Panc1 (cell line): Measurements from ENCODE around the gene CALU.

ENCODE experiments used
- POLR2AphosphoS5 ChIP-seq: IDR thresholded peaks from 2 replicates; pipeline ENCODE4 v1.6.1; 2012; ENCODE audit warnings: mild to moderate bottlenecking, low read depth, low read length, moderate library complexity
- SIN3A ChIP-seq: IDR thresholded peaks from 2 replicates; pipeline ENCODE4 v1.6.1; 2012; ENCODE audit warnings: low read depth, mild to moderate bottlenecking, low read length, moderate library complexity, borderline replicate concordance; ENCODE audit not compliant: insufficient read depth
- TCF7L2 ChIP-seq: IDR thresholded peaks from 2 replicates; pipeline ENCODE4 v1.6.1; 2011; ENCODE audit warnings: mild to moderate bottlenecking, low read depth, low read length, inconsistent platforms
- TF ChIP-seq, protein P1 (sequence below): fragments of 450-650 bp; IDR thresholded peaks from 2 replicates; pipeline ENCODE4 v1.5.1; 2017; ENCODE audit warnings: mild to moderate bottlenecking

DNA sequence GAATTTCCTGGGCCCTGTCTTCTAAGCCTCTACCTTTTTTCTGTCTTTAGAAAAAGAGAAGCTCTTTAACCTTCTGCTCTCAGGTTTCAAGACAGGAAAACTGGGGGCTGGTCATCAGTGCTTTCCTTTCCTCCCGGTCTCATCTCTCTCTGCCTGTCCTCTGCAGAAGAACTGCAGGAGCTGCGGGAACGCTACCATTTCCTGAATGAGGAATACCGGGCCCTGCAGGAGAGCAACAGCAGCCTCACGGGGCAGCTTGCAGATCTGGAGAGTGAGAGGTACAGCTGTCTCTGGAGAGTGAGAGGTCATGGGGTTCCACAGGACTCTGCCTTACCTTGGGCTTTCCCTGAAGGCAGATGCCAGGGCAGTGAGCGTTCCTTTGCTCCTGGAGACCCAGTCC lies 65.3 kb downstream of the CALU start:
- no peak for TF ChIP-seq SIN3A
- TF ChIP-seq, protein P1, sequence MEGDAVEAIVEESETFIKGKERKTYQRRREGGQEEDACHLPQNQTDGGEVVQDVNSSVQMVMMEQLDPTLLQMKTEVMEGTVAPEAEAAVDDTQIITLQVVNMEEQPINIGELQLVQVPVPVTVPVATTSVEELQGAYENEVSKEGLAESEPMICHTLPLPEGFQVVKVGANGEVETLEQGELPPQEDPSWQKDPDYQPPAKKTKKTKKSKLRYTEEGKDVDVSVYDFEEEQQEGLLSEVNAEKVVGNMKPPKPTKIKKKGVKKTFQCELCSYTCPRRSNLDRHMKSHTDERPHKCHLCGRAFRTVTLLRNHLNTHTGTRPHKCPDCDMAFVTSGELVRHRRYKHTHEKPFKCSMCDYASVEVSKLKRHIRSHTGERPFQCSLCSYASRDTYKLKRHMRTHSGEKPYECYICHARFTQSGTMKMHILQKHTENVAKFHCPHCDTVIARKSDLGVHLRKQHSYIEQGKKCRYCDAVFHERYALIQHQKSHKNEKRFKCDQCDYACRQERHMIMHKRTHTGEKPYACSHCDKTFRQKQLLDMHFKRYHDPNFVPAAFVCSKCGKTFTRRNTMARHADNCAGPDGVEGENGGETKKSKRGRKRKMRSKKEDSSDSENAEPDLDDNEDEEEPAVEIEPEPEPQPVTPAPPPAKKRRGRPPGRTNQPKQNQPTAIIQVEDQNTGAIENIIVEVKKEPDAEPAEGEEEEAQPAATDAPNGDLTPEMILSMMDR = no peak
- no peak for TF ChIP-seq TCF7L2
- TF ChIP-seq POLR2AphosphoS5 = no peak
